GM21423 (cell line): ENCODE data around the gene HOOK1.

Source experiments
- ATAC-seq: cut with Tn5 transposase; IDR thresholded peaks from one replicate; pipeline ENCODE4 v1.9.1; 2021; ENCODE audit warnings: mild to moderate bottlenecking, moderate library complexity; ENCODE audit not compliant: unreplicated experiment

The HOOK1 gene

DNA sequence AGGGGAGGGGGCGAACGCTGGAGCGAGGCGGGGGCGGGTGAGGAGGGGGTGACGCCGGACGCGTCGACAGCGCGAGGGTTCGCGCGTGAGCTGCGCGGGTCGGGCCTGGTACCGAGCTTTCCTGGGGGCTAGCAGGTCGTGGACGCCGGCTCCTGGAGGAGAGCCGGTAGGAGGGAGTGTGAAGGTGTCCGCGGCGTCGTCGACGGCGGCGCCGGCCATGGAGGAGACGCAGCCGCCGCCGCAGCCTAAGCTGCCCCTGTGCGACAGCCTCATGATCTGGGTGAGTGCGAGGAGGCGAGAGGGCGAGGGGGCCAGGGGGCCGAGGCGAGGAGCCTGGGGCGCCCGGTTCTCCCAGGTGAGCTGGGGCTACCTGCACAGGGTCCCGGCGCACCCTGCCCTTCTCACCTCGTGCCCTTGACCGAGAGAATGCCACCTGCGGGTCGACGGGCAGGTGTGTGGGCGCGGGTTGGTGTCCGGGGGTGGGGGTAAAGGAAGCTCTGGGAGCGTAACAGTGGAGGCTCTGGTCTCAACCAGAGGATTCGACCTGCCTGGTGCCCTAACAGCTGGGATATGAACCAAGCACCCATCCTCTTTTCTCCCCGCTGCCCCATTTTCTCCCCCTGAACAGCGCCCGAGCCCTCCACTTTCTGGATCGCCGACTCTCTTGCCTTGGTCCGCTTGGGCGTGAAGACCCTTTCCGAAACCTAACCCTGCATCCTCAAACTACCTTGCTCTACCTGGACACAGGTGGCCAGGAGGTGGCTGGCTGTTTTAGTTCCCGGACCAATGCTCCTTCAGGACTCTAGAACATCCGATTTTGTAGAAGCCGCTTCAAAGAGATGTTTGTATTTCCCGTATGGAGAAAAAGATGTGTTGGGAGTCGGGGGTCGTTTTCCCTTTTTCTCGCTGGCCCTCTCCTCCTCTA is at the start of gene HOOK1:
Gene HOOK1, plus strand, starts transcription at position 49 of the 925 bp plus-strand sequence. Its CDS starts 169 bp downstream, at position 218.
- peak; percentile 35 for ATAC-seq

- no peak for ATAC-seq
Measured at GRCh38 chr1:59765011-59765730, 49.6 kb upstream of the HOOK1 start.

DNA sequence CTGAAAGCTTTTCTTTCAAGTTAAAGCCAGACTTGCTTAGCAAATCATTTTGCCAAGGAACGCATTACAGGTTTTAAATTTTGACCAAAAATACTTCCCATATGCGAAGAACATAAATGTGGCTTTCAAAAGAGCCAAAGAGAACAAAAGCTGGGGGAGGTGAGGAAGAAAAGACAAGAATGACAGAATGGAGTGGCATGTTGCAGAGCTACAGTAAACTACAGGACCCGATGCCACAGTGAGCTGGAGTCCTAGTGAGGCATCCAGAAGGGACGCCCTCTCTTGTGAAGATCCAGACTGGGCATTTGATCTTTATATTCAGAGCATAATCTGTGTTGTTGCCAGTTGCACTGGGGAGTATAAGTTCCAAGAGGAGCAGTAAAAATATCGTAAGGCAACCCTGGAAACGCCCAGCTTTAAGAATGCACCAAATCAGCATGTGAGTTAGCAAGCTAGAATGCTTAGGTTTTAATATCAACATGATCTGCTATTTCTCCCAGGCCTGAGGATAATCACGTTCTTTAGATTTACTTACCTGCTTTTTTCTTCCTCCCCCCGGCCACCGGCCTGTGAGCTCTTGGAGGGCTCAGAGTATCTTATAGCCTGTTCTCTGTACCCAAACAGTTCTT is 48.4 kb upstream of the HOOK1 start:
- no peak for ATAC-seq

DNA sequence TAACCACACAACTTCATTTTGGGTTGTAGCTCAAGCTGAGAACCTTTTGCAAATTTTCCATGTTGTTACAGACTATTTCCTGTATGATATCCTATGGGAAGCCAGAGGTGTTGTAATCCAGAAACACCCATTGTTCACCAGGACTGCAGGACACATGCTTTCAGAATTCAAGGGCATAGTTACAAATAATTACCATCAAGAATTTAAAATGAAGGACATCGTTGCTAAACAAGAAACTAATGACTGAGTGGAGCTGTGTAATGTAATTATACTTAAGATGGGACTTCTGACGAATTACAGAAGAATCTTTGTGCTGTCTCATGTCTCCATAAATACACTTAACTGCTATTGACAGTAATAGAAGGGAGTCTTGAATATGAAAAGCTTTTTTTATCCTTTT is 47.6 kb upstream of the HOOK1 start:
- no peak for ATAC-seq

GRCh38 chr1:59768792-59769735 is 45.7 kb upstream of the HOOK1 start:
- ATAC-seq = peak; percentile 44

DNA sequence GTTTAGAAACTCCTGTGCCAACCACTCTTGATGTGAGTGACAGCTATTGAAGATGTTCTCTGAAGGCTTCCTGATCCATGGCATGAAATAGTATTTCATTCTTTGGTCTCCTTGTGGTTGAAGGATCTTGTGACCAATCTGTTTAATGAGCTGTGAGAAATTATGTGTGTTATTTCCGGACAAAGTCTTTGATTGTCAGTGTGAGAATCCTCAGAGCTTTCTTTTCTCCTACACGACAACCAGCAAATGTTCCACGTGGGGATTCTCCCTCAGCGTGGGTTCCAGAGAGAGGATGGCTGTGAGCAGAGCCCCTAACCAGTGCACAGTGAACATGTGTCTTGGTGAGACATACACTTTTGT is 45.0 kb upstream of the HOOK1 start:
- ATAC-seq = no peak

DNA sequence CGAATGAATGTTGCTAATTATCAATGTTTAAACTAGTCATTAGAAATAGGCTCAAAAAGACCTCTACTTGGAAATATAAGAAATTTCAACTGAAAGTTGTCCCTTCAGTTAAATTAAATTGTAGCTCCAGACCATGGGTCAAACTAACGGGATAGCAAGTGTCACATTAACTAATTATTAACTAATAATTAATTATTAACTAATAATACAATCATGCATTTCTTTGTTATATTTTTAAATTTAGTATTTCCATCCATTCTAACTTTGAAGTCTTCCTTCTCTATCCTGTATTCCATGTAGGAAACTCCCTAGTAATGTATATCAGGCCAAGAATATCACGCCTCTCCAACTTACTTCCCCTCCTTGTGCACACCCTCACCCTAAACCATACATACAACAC is 43.4 kb upstream of the HOOK1 start:
- no peak for ATAC-seq

GRCh38 chr1:59775480-59775879 is 39.3 kb upstream of the HOOK1 start:
- ATAC-seq = no peak

DNA sequence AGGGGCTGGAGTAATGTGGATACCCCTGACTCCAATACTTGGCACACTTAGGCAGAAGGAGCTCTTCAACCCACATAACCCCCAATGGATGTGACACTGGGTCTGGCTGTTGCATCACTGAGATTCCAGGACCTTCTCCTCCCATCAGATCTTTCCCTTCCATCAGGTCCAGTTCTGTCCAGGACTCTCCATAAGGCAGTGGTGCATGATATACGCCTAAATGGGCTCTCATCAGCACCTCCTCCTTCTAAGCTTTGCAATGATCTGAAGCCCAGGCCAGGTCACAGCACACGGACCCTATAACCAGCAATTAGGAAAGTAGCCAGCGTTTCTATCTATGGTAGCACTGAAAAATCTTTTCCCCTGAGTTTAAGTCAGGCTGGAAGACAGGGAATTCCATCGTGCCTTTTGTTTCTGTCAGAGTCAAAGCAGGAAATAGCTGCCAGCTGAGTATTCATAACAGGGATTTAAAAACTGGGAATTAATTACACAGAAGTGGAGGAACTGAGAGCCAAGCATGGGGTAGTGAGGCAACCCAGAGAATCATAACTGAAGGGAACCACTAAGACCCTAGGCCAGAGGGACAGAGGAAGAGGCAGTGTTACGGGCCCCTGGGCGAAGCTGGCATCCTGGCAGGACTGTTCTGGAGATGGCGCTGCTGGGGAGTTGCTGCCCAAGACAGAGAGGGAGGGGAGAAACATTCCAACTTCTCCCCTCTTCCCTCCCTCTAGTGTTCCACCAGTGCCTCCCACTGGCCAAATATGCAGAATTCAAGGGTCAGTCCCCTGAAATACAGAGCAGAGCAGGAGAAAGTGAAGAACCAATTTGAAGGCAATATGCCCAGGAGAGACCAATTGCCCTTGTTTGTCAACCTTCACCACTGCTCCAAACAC is 37.5 kb upstream of the HOOK1 start:
- ATAC-seq = no peak

DNA sequence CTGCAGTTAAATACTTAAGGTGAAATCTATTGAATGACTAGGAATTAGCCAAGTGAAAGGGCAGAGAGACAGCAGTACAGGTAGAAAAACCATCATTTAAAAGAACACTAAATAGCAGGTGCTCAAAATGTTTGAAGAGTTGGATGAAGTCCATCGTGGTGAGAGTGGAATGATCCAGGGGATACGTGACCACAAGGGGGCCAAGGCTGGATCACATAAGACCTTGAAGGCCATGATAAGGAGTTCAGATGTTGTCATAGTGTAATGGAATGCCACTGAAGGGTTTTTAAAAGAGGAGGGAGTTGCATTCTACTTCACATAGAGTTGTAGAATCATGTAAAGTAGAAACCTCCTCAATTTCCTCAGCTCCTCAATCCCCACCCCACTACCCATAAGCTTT is 34.8 kb upstream of the HOOK1 start:
- no peak for ATAC-seq

- ATAC-seq = no peak
Measured at GRCh38 chr1:59788825-59789224, 25.9 kb upstream of the HOOK1 start.

- ATAC-seq = no peak
Measured at GRCh38 chr1:59798600-59798999, 16.1 kb upstream of the HOOK1 start.

DNA sequence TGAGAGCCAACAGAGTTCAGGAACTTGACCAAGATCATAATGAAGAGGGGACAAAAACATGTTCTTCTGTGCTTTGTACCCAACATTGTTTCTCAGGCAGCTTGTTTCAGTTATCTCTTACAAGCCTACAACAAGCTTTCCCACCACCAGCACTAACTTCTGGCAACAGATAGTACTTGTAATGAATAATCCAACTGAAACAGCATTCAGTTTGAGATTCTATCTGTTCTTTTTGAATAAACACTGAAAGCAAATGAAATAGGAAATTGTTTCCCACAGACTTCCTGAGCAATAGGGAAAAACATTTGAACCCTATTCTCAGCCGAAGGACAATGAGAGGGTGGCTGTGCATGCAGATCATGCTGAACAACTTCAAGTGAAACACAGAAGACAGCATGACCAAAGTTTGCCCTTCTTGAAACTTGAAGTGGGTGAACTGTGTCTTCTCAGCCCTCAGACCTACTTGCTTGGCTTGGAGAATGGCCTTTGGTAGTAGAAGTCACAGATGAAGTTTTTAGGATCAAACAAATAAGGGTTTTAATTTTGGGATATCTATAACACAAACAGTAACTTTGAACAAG is 11.2 kb upstream of the HOOK1 start:
- peak; percentile 60 for ATAC-seq

DNA sequence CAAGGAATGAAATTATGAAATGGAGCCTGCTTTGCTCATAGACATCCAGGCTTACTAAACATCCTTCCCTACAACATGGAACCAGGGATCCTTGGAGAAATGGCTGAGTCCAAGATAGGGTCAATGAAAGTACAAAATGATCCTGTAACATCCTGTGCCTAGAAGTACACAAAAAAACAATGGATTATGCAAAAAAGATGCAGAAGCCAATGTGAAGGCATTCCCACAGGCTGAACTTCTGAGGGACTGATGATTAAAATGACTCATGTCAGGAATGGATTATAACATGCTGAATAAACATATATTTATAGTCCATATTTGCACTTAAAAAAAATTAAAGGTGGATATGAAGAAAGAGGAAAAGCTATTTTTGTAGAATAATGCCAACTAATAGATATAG is 10.4 kb upstream of the HOOK1 start:
- ATAC-seq = no peak

DNA sequence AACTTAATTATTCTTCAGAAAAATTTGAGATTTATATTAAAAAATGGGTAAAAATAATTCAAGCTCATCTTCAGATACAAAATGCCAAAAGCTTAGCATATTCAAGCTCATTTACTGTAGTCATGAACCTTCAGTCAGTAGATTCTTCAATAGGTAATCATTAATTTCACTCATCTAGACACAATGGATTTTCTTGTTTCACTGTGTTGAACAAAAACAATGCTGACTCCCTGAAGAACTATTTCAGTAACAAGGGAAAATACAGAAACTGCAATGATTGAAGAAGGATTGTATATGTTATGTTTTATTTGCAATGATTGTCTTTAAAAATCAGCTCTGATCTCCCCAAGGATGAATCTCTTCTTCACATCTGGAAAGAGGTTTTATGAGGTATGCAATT is 9.2 kb upstream of the HOOK1 start:
- no peak for ATAC-seq

- ATAC-seq = peak; percentile 96
Measured at GRCh38 chr1:59814180-59814900, 409 bp upstream of the HOOK1 start.

GRCh38 chr1:59815892-59816291 is 1.1 kb downstream of the HOOK1 start:
- ATAC-seq = no peak

- ATAC-seq = no peak
Measured at GRCh38 chr1:59816318-59816878, 1.6 kb downstream of the HOOK1 start.
